ENCODE measurements around the gene C1orf74. TPM values are rescaled to one million over a fixed set of nuclear protein-coding genes. Genes with fewer than 3 reads are reported as not detected.

C1orf74 gene
- total and polyA plus RNA-seq, 4 donors = 2.0 to 3.6 (median 2.5) TPM

- Histone ChIP-seq H3K4me3 (ENCODE audit: low read depth, low read length) (no peak overlapping the region), H3K27ac (ENCODE audit: low read depth, low read length) (no peak overlapping the region), H3K27me3 (ENCODE audit: control insufficient read depth, insufficient read depth, low read length) (no peaks in the 10 kb centered on the region), H3K9me3 (ENCODE audit: control insufficient read depth, insufficient read depth, low read length) (no peaks in the 10 kb centered on the region), H3K36me3 (ENCODE audit: control insufficient read depth, insufficient read depth, low read length) (no peaks in the 10 kb centered on the region), H3K4me1 (ENCODE audit: control insufficient read depth, insufficient read depth, low read length) (no peaks in the 10 kb centered on the region)
- DNase-seq (ENCODE audit: low read depth in 4 of 6, low spot score in 6 of 6) = no peak
Measured at GRCh38 chr1:209761011-209761635, 23.2 kb downstream of the C1orf74 start.

GRCh38 chr1:209759829-209760359, 24.5 kb downstream of the C1orf74 start:
- Histone ChIP-seq H3K36me3 (ENCODE audit: control insufficient read depth, insufficient read depth, low read length) (no peaks in the 10 kb centered on the region), H3K27me3 (ENCODE audit: control insufficient read depth, insufficient read depth, low read length) (no peaks in the 10 kb centered on the region), H3K4me1 (ENCODE audit: control insufficient read depth, insufficient read depth, low read length) (no peaks in the 10 kb centered on the region), H3K4me3 (ENCODE audit: low read depth, low read length) (no peak overlapping the region), H3K27ac (ENCODE audit: low read depth, low read length) (no peak overlapping the region), H3K9me3 (ENCODE audit: control insufficient read depth, insufficient read depth, low read length) (no peaks in the 10 kb centered on the region)
- 89% methylated on average over 12 of the region's 12 CpGs for WGBS (ENCODE audit: insufficient coverage)
- no peak for DNase-seq (ENCODE audit: low read depth in 4 of 6, low spot score in 6 of 6)

- Histone ChIP-seq H3K4me3 (ENCODE audit: low read depth, low read length) (no peak overlapping the region), H3K9me3 (ENCODE audit: control insufficient read depth, insufficient read depth, low read length) (no peaks in the 10 kb centered on the region)
- WGBS (ENCODE audit: insufficient coverage) = 89% methylated on average over 1 of the region's 3 CpGs
Measured at GRCh38 chr1:209758400-209758799, 26.0 kb downstream of the C1orf74 start.

GRCh38 chr1:209756615-209757445, 27.5 kb downstream of the C1orf74 start:
- 88% methylated on average over 3 of the region's 5 CpGs for WGBS (ENCODE audit: insufficient coverage)
- no peak overlapping the region for H3K27ac ChIP-seq (ENCODE audit: low read depth, low read length)
- H3K4me3 ChIP-seq (ENCODE audit: low read depth, low read length) = no peak overlapping the region

More at GRCh38 chr1:209758400-209758799, 26.0 kb downstream of the C1orf74 start:
- no peak for DNase-seq (ENCODE audit: low read depth in 4 of 6, low spot score in 6 of 6)
- Histone ChIP-seq H3K27me3 (ENCODE audit: control insufficient read depth, insufficient read depth, low read length) (no peaks in the 10 kb centered on the region), H3K4me1 (ENCODE audit: control insufficient read depth, insufficient read depth, low read length) (no peaks in the 10 kb centered on the region), H3K27ac (ENCODE audit: low read depth, low read length) (no peak overlapping the region), H3K36me3 (ENCODE audit: control insufficient read depth, insufficient read depth, low read length) (no peaks in the 10 kb centered on the region)

GRCh38 chr1:209755926-209756614, 28.3 kb downstream of the C1orf74 start, which contains the start of gene TRAF3IP3:
Gene TRAF3IP3, plus strand, starts transcription at chr1:209756053. Its CDS starts 3,987 bp downstream, at chr1:209760040.
- no peaks in the 10 kb centered on the region for H3K36me3 ChIP-seq (ENCODE audit: control insufficient read depth, insufficient read depth, low read length)
- H3K4me1 ChIP-seq (ENCODE audit: control insufficient read depth, insufficient read depth, low read length) = no peaks in the 10 kb centered on the region
- no peak for DNase-seq (ENCODE audit: low read depth in 4 of 6, low spot score in 6 of 6)
- H3K9me3 ChIP-seq (ENCODE audit: control insufficient read depth, insufficient read depth, low read length) = no peaks in the 10 kb centered on the region
- H3K27me3 ChIP-seq (ENCODE audit: control insufficient read depth, insufficient read depth, low read length) = no peaks in the 10 kb centered on the region
- no peak within 1 kb of the TSS for H3K27ac ChIP-seq (ENCODE audit: low read depth, low read length)
- 77% methylated on average over 8 of the region's 10 CpGs for WGBS (ENCODE audit: insufficient coverage)
- H3K4me3 ChIP-seq (ENCODE audit: low read depth, low read length) = no peak within 1 kb of the TSS

More at GRCh38 chr1:209756615-209757445, 27.5 kb downstream of the C1orf74 start:
- DNase-seq (ENCODE audit: low read depth in 4 of 6, low spot score in 6 of 6) = no peak
- no peaks in the 10 kb centered on the region for H3K27me3 ChIP-seq (ENCODE audit: control insufficient read depth, insufficient read depth, low read length)
- H3K36me3 ChIP-seq (ENCODE audit: control insufficient read depth, insufficient read depth, low read length) = no peaks in the 10 kb centered on the region
- H3K9me3 ChIP-seq (ENCODE audit: control insufficient read depth, insufficient read depth, low read length) = no peaks in the 10 kb centered on the region
- no peaks in the 10 kb centered on the region for H3K4me1 ChIP-seq (ENCODE audit: control insufficient read depth, insufficient read depth, low read length)

- Histone ChIP-seq H3K9me3 (ENCODE audit: control insufficient read depth, insufficient read depth, low read length) (no peaks in the 10 kb centered on the region), H3K27me3 (ENCODE audit: control insufficient read depth, insufficient read depth, low read length) (no peaks in the 10 kb centered on the region), H3K27ac (ENCODE audit: low read depth, low read length) (no peak overlapping the region), H3K4me3 (ENCODE audit: low read depth, low read length) (no peak overlapping the region), H3K4me1 (ENCODE audit: control insufficient read depth, insufficient read depth, low read length) (no peaks in the 10 kb centered on the region), H3K36me3 (ENCODE audit: control insufficient read depth, insufficient read depth, low read length) (no peaks in the 10 kb centered on the region)
- no CpG with 5 or more reads among the region's 1 CpG for WGBS (ENCODE audit: insufficient coverage)
- no peak for DNase-seq (ENCODE audit: low read depth in 4 of 6, low spot score in 6 of 6)
Measured at GRCh38 chr1:209755256-209755655, 29.1 kb downstream of the C1orf74 start.

- no peaks in the 10 kb centered on the region for H3K9me3 ChIP-seq (ENCODE audit: control insufficient read depth, insufficient read depth, low read length)
- H3K36me3 ChIP-seq (ENCODE audit: control insufficient read depth, insufficient read depth, low read length) = no peaks in the 10 kb centered on the region
- no CpG with 5 or more reads among the region's 3 CpGs for WGBS (ENCODE audit: insufficient coverage)
- no peak overlapping the region for H3K27ac ChIP-seq (ENCODE audit: low read depth, low read length)
- no peak overlapping the region for H3K4me3 ChIP-seq (ENCODE audit: low read depth, low read length)
- H3K4me1 ChIP-seq (ENCODE audit: control insufficient read depth, insufficient read depth, low read length) = peaks cover 3% of the 10 kb centered on the region
- H3K27me3 ChIP-seq (ENCODE audit: control insufficient read depth, insufficient read depth, low read length) = no peaks in the 10 kb centered on the region
- DNase-seq (ENCODE audit: low read depth in 4 of 6, low spot score in 6 of 6) = no peak
Measured at GRCh38 chr1:209752890-209753289, 31.5 kb downstream of the C1orf74 start.

- no peak for DNase-seq (ENCODE audit: low read depth in 4 of 6, low spot score in 6 of 6)
- Histone ChIP-seq H3K27me3 (ENCODE audit: control insufficient read depth, insufficient read depth, low read length) (no peaks in the 10 kb centered on the region), H3K36me3 (ENCODE audit: control insufficient read depth, insufficient read depth, low read length) (no peaks in the 10 kb centered on the region), H3K27ac (ENCODE audit: low read depth, low read length) (no peak overlapping the region), H3K9me3 (ENCODE audit: control insufficient read depth, insufficient read depth, low read length) (no peaks in the 10 kb centered on the region), H3K4me3 (ENCODE audit: low read depth, low read length) (no peak overlapping the region), H3K4me1 (ENCODE audit: control insufficient read depth, insufficient read depth, low read length) (peaks cover 9% of the 10 kb centered on the region)
- WGBS (ENCODE audit: insufficient coverage) = 73% methylated on average over 3 of the region's 5 CpGs
Measured at GRCh38 chr1:209751627-209752231, 32.6 kb downstream of the C1orf74 start.

- WGBS (ENCODE audit: insufficient coverage) = 63% methylated on average over 1 of the region's 6 CpGs
- no peaks in the 10 kb centered on the region for H3K27me3 ChIP-seq (ENCODE audit: control insufficient read depth, insufficient read depth, low read length)
- no peak overlapping the region for H3K27ac ChIP-seq (ENCODE audit: low read depth, low read length)
- H3K4me3 ChIP-seq (ENCODE audit: low read depth, low read length) = no peak overlapping the region
- H3K36me3 ChIP-seq (ENCODE audit: control insufficient read depth, insufficient read depth, low read length) = no peaks in the 10 kb centered on the region
- H3K9me3 ChIP-seq (ENCODE audit: control insufficient read depth, insufficient read depth, low read length) = no peaks in the 10 kb centered on the region
- DNase-seq (ENCODE audit: low read depth in 4 of 6, low spot score in 6 of 6) = no peak
- peaks cover 9% of the 10 kb centered on the region for H3K4me1 ChIP-seq (ENCODE audit: control insufficient read depth, insufficient read depth, low read length)
Measured at GRCh38 chr1:209749670-209750323, 34.6 kb downstream of the C1orf74 start.
